A549 treated with GW870086 at 1 μM for 4 hours (cell line): ENCODE measurements around the gene TLK2. TPM values are rescaled to one million over a fixed set of nuclear protein-coding genes. Genes with fewer than 3 reads are reported as not detected.

Experiments
- total RNA-seq: library from RNA; stranded (reverse); fragments of 200-300 nt; extraction: Qiagen RNA extraction; gene quantifications from 5 replicates; pipeline ENCODE4 v1.2.3, GENCODE V29; 2022; ENCODE audit warnings: low read depth

TLK2 gene
- 29.7 to 35.2 TPM (median 31.5 TPM) in 5 replicates for total RNA-seq

GRCh38 chr17:62478424-62478879 lies at the start of gene TLK2:
TLK2 (plus strand) TSS chr17:62478825; CDS start chr17:62481126, 2,301 bp downstream.

DNA sequence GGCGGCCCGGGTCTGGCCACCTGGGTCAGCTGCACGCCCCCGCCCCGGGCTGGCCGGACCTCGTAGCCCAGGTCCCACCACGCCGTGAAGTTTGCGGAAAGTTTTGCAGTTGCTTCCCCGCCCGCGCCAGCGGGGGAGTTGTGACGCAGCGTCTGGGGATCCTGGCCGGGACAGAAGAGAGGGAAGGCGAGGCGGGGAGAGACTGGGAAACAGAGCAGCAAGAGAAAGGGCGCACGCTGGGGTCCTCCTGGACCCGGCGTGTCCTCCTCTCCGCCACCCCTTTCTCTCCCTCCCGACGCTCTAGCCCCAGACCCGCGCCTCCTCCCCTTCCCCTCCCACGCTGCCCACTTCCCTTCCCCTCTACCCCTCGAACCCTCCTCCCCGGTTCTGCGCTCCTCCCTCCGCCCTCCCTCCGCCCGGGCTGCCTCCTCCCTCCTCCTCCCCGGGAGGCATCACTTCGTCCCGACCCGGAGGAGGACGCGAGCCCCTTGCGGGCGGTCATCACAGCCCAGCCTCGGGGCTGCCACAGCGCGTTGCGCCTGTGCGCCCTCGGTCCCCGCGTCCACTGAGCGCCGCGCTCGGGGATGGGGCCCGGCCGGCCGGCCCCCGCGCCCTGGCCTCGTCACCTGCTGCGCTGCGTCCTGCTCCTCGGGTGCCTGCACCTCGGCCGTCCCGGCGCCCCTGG lies 148.7 kb downstream of the TLK2 start, which contains the start of gene MRC2:
Gene MRC2 (plus strand): TSS at position 452 of the 685 bp plus-strand sequence. CDS start 133 bp downstream, at position 585.

Other genes with a start within 250 kb of the TLK2 start
- not detected in 5 replicates for gene EFCAB3, start 98.3 kb upstream of the TLK2 start, total RNA-seq
- 25.5 to 32.4 TPM (median 30.4 TPM) in 5 replicates for gene METTL2A, start 54.9 kb upstream of the TLK2 start, total RNA-seq
- 34.9 to 61.1 TPM (median 55.0 TPM) in 5 replicates for gene MRC2, start 148.8 kb downstream of the TLK2 start, total RNA-seq